OCI-M2 (cell line): ENCODE measurements around the gene RTCA.
"Not testable (repeated sequence)": the region's sequence is repeated elsewhere in the genome, so short reads cannot be mapped to it uniquely, and the experiment has no call there.

Experiments
- DNase-seq: peaks from one replicate; lab custom pipeline; 2025; ENCODE audit not compliant: unreplicated experiment; lab: John Stamatoyannopoulos, UW

The RTCA gene

GRCh38 chr1:100256273-100256672 lies 9.7 kb upstream of the RTCA start:
- not testable (repeated sequence) for DNase-seq

DNA sequence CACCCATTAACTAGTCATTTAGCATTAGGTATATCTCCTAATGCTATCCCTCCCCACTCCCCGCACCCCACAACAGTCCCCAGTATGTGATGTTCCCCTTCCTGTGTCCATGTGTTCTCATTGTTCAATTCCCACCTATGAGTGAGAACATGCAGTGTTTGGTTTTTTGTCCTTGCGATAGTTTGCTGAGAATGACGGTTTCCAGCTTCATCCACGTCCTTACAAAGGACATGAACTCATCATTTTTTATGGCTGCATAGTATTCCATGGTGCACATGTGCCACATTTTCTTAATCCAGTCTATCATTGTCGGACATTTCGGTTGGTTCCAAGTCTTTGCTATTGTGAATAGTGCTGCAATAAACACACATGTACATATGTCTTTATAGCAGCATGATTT lies 7.6 kb upstream of the RTCA start:
- DNase-seq: not testable (repeated sequence)

DNA sequence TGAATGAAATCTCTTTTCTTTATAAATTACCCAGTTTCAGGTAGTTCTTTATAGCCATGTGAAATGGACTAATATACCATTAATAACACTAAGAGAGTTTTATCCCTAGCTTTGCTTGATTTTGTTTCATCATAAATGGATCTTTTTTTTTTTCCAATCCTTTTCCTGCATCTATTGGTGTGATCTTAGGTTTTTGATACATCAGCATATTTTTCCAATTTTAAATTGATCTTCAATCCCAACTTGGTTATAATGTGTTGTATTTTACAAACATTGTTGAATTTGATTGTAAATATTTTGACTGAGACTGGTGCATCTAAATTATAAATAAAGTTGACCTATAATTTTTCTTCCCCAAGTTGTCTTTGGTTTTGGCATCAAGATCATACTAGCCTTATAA lies 4.3 kb upstream of the RTCA start:
- DNase-seq: no peak

DNA sequence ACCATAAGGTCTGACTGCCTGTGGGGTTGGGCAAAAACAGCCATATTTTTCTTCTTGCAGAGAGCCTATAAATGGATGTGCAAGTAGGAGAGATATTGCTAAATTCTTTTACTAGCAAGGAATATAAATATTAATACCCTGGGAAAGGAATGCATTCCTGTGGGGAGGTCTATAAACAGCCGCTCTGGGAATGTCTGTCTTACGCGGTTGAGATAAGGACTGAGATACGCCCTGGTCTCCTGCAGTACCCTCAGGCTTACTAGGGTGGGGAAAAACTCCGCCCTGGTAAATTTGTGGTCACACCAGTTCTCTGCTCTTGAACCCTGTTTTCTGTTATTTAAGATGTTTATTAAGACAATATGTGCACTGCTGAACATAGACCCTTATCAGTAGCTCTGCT lies 1.9 kb upstream of the RTCA start:
- DNase-seq: not testable (repeated sequence)

DNA sequence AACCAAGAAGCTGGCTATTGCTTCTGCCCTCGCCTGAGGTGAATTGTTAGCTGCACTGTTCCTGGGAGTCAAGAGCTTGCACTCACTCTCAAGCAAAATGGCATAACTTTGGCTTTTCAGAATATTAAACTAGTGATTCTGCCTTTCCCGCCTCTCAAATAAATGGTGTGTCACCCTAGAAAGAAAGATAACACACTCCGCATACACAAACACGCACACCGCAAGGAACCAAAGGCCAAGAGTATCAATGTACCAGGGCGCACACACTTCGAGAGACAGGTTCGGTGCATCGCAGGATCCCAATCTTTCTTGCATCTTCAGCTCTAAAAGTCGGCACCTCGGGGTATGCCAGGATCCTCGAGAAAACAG lies 470 bp upstream of the RTCA start:
- DNase-seq: no peak

- no peak for DNase-seq
Observed at GRCh38 chr1:100266741-100267140, 725 bp downstream of the RTCA start.

DNA sequence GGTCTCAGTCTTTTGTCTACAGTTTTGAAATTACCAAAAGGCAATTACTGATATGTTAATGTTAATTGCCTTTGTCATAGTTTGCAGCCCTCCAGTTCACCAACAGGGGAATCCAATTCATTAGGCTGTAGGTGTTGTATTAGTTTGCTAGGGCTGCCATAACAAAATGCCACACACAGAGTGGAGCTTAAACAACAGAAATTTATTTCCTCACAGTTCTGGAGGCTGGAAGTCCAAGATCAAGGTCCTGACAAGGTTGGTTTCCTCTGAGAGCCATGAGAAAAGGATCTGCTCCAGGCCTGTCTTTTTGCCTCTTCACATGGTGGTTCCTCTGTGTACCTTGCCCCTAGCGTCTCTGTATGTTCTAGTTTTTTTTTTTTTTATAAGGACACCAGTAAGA lies 1.3 kb downstream of the RTCA start:
- DNase-seq: no peak

GRCh38 chr1:100268202-100268601 lies 2.2 kb downstream of the RTCA start:
- DNase-seq: no peak

DNA sequence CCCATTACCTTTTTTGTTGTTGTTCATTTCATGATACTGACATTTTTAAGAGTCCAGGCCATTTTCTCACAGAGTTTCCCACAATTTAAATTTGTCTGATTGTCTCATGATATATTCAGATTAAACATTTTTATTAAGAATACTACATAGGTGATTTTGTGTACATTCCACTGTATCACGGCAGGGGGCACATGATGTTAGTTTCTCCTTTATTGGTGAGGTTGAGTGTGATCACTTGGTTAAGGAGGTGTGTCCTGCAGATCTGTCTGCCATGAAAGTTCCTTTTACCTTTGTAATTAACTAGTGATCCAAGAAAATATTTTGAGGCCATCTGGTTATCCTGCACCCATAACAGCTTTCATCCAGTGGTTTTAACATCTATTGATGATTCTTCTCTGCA lies 11.8 kb downstream of the RTCA start:
- no peak for DNase-seq

DNA sequence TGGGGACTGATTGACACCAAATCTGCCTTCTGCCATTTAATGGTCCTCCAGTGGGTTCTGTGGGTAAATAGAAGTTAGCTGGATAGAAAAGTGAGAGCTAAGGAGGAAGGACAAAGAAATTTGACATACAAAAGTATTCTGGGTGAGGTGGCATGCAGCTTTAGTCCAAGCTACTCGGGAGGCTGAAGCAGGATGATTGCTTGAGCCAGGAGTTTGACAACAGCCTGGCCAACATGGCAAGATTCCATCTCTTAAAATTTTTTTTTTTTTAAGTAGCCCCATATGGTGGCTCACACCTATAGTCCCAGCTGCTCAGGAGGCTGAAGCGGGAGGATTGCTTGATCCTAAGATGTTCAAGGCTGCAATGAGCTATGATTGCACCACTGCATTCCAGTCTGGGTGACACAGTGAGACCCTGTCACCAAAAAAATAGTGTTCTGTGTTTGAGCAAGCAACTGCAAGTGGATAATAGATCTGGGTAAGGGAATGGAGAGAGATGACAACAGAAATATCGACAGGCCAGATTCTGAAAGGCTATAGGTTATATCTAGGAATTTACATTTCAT lies 13.4 kb downstream of the RTCA start:
- DNase-seq: no peak

DNA sequence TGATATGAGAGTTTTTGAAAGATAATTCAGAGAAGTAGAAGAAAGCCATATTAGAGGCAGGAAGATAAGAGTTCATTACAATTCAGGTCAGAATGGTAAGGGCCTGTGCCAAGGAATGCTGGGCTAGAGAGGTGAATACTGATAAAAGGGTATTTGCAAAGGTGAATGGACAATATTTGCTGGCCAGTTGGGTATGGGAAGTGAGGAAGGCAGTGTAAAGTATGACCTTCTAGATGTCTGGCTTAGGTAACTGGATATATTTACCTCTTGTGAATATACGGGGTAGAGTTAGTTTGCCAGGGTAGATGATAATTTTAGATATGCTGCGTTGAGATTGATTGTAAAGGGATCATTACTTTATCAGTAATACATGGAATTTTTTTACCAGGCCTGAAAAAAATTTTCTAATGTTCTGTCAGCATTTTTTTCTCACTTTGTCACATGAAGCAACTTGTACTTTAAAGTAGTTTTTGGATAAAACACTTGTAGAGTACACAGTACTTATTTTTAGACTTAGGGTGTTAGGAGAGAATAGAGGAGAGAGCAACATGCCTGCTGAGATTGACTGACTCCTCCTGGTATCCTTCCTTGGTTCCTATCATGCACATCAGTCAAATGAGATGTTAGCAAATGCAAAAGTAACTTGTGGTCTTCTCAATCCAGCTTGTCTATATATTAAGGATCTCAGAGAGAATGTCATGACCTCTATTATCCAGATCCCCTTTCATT lies 14.1 kb downstream of the RTCA start:
- no peak for DNase-seq

DNA sequence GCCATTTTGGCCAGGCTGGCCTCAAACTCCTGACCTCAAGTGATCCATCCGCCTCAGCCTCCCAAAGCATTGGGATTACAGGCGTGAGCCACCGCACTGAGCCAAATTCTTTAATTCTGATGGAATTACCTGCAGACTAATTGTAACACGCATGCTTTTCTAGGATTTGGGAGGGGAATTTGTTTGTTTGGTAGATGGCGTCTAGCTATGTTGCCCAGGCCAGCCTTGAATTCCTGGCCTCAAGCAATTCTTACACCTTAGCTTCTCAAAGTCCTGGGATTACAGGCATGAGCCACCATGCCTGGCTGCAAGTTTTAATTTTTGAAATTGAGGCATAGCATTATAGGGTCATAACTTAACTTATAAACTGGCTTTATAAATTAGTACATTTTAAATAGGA lies 18.6 kb downstream of the RTCA start:
- DNase-seq: no peak

GRCh38 chr1:100287162-100287561 lies 21.1 kb downstream of the RTCA start:
- DNase-seq: no peak

DNA sequence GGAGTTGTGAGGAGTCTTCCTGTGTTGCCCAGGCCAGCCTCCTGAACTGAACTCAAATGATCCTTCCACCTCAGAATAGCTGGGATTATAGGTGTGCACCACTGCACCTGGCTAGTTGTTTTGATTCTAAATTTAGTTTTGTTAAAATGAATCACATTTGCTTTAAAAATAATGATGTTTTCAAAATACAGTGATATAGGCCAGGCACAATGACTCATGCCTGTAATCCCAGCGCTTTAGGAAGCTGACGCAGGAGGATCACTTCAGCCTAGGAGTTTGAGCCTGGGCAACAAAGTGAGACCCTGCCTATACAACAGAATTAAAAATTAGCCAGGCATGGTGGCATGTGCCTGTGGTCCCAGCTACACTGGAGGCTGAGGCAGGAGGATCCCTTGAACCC lies 24.3 kb downstream of the RTCA start:
- DNase-seq: no peak

DNA sequence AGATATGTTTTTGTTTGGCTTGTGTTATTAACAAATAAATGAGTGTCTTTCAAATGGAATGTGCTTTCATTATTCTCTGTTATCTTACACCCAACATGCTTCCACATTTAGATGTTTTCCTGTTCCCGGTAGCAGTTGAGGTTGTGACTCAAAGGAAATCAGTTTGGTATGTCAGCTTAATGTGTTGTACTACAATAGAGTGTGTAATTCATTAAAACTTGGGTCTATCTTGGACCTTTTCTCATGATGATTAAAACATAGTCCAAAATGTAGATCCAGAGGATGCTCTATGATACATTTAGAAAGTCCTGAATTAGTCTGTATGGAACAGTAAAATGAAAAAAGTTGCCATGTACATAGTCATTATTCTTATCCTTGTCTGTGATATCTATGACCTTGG lies 26.7 kb downstream of the RTCA start:
- DNase-seq: no peak

DNA sequence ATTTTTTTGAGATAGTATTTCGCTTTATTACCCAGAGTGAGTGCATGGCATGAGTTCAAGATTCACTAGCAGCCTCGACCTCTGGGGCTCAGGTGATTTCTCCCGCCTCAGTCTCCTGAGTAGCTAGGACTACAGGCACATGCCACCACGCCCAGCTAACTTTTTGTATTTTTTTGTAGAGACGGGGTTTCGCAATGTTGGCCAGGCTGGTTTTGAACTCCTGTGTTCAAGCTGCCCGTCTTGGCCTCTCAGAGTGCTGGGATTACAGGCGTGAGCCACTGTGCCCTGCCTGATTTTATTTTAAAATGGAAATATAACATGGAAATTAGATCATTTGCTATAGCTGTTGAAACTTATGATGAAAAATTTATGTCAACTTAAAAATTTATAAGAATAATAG lies 30.1 kb downstream of the RTCA start:
- no peak for DNase-seq

- DNase-seq: not testable (repeated sequence)
Observed at GRCh38 chr1:100296997-100297396, 31.0 kb downstream of the RTCA start.

DNA sequence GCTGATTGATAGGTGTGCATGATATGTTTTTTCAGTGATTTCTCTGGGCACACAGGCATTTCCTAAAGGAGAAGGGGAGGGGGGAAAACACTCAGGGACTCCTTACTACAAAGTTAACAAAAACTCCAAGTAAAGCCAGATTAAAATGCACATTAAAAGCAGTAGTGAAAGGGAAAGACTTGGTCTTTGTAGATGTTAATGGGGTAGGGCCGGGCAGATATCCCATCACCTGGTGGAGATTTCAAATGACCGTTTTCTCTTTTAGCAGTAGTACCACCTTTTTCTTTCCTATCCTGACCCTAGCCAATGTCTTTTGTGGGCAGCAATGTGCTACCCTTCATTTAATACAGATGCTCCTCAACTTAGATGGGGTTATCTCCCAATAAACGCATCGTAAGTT lies 32.5 kb downstream of the RTCA start:
- DNase-seq: no peak

- DNase-seq: no peak
Observed at GRCh38 chr1:100299521-100300222, 33.7 kb downstream of the RTCA start.

DNA sequence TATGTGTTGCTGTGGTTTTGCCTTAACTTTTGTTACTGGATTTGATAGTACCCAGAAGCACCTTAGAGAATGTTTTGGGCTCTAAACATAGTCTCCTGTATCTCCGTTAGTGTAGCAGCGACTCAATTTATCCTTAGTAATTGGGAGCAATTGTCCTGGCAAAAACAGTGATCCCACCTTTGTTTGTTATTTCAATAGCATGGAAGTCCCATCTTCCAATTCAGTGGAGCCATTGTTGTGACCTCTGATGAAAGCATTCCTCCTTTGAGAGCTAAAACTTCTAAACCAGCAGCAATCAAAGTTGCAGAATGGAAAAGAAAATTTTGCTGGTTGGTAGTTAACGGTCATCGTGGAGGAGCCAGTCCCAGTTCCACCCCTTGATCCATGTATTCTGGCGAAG lies 34.7 kb downstream of the RTCA start:
- no peak for DNase-seq

- DNase-seq: no peak
Observed at GRCh38 chr1:100302739-100303138, 36.7 kb downstream of the RTCA start.

GRCh38 chr1:100304227-100304626 lies 38.2 kb downstream of the RTCA start:
- no peak for DNase-seq

DNA sequence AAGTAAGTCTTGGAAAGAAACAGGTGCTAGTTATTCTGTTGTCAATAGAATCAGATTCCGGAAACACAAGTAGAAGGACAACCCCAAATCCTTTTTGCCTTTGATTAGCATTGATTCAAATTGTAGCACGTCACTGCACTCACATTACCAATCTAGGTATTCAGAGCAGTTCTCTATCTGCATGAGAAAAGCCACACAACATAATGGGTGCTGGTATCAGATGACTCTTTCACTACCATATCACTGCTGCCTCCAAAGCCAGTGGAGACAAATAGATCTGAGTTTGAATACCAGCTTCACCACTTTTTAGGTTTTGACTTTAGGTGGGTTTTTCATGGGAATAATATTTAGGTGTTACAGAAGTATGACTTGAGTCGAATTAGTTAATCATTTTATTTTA lies 38.9 kb downstream of the RTCA start:
- DNase-seq: no peak
